GM04504 (cell line): ENCODE data around the gene FBLN1.
"Not testable (repeated sequence)": the region's sequence is repeated elsewhere in the genome, so short reads cannot be mapped to it uniquely, and the experiment has no call there.

ENCODE experiments used
- DNase-seq: peaks from one replicate; pipeline ENCODE4 v3.0.0-alpha.2; 2012; ENCODE audit warnings: low read depth

FBLN1 gene

GRCh38 chr22:45585946-45586540, 83.4 kb downstream of the FBLN1 start:
- DNase-seq: no peak

- no peak for DNase-seq
These were observed 84.1 kb downstream of the FBLN1 start for GRCh38 chr22:45586651-45587405.

GRCh38 chr22:45587638-45588505, 85.2 kb downstream of the FBLN1 start:
- no peak for DNase-seq

- no peak for DNase-seq
These were observed 86.9 kb downstream of the FBLN1 start for GRCh38 chr22:45589556-45589955.

GRCh38 chr22:45590262-45590661, 87.6 kb downstream of the FBLN1 start:
- no peak for DNase-seq

GRCh38 chr22:45591633-45592213, 89.0 kb downstream of the FBLN1 start:
- not testable (repeated sequence) for DNase-seq

GRCh38 chr22:45594123-45594941, 91.6 kb downstream of the FBLN1 start:
- DNase-seq: no peak

GRCh38 chr22:45597460-45598192, 94.9 kb downstream of the FBLN1 start:
- DNase-seq: no peak

GRCh38 chr22:45598596-45599217, 96.0 kb downstream of the FBLN1 start:
- no peak for DNase-seq

- DNase-seq: no peak
These were observed 97.3 kb downstream of the FBLN1 start for GRCh38 chr22:45599836-45600577.

- DNase-seq: no peak
These were observed 98.4 kb downstream of the FBLN1 start for GRCh38 chr22:45600790-45601730.

- DNase-seq: no peak
These were observed 99.5 kb downstream of the FBLN1 start for GRCh38 chr22:45602004-45602733.

- peak; percentile 86 for DNase-seq
These were observed 100.3 kb downstream of the FBLN1 start for GRCh38 chr22:45602824-45603595.

GRCh38 chr22:45603619-45604018, 100.9 kb downstream of the FBLN1 start:
- DNase-seq: no peak

GRCh38 chr22:45608045-45608444, 105.4 kb downstream of the FBLN1 start:
- DNase-seq: not testable (repeated sequence)

GRCh38 chr22:45608763-45609180, 106.1 kb downstream of the FBLN1 start:
- DNase-seq: no peak

GRCh38 chr22:45612451-45612901, 109.8 kb downstream of the FBLN1 start:
- DNase-seq: peak; percentile 51
